ENCODE data around the gene SLC47A1. TPM values are rescaled to one million over a fixed set of nuclear protein-coding genes. Genes with fewer than 3 reads are reported as not detected.
A peak's percentile ranks its signal among the peaks of the same experiment; 100 is the strongest.

SLC47A1 gene
- total RNA-seq, 1 experiment from 2014 or later: 16.1 TPM

- DNase-seq (ENCODE audit: low read depth, low spot score) (no peak), ATAC-seq (peak; percentile 51)
- H3K27ac ChIP-seq (ENCODE audit: low read length): 0 out of 2 replicates have a peak overlapping the region, but pooled peaks have one; percentile 23
- H3K4me3 ChIP-seq (ENCODE audit: low read depth in 2 of 2, low read length in 2 of 2): peak overlapping the region; percentile 64 to 68
- no TSS peak for BruUV-seq (replicated peaks)
- no peak for TF ChIP-seq CTCF (IDR thresholded peaks at IDR 0.05)
- no peak for TF ChIP-seq TCF7L2 (IDR thresholded peaks at IDR 0.05; ENCODE audit: low read depth, low read length)
- H3K36me3 ChIP-seq (ENCODE audit: control insufficient read depth, insufficient read depth, low read length): no peaks in the 10 kb centered on the region
- H3K27me3 ChIP-seq (ENCODE audit: control insufficient read depth, insufficient read depth, low read length): no peaks in the 10 kb centered on the region
- POLR2A ChIA-PET: interaction anchor here (1.1 kb wide), 1 partner anchor 333 kb away, joined by 3 read pairs; no protein-coding TSS in a partner anchor
- CTCF ChIA-PET: interaction anchor here (1.5 kb wide), 1 partner anchor 221 kb away, joined by 3 read pairs; no protein-coding TSS in a partner anchor
- no peaks in the 10 kb centered on the region for H3K9me3 ChIP-seq (ENCODE audit: control insufficient read depth, insufficient read depth, low read depth, low read length)
- in situ Hi-C loops (cut with HindIII; ENCODE audit: low pct_unique_long_range_greater_than_20kb, low sequenced_read_pairs) (no loop called here), intact Hi-C loops (cut with micrococcal nuclease; ENCODE audit: unreplicated experiment) (no loop called here)
- peaks cover 3% of the 10 kb centered on the region; the same call in 1 of the 2 replicates for H3K4me1 ChIP-seq (ENCODE audit: control insufficient read depth, insufficient read depth, low read length)
Observed at GRCh38 chr17:19533036-19533717, 477 bp upstream of the SLC47A1 start.

GRCh38 chr17:19534562-19535149 lies 1.0 kb downstream of the SLC47A1 start:
- intact Hi-C loops (cut with micrococcal nuclease; ENCODE audit: unreplicated experiment) (no loop called here), in situ Hi-C loops (cut with HindIII; ENCODE audit: low pct_unique_long_range_greater_than_20kb, low sequenced_read_pairs) (no loop called here)
- TF ChIP-seq CTCF (IDR thresholded peaks at IDR 0.05) (no peak), POLR2AphosphoS5 (IDR thresholded peaks at IDR 0.05; ENCODE audit: low read depth, low read length) (no peak), REST (IDR thresholded peaks at IDR 0.05; ENCODE audit: insufficient read depth in 1 of 2, low read depth in 2 of 2, low read length in 1 of 2) (no peak), TCF7L2 (IDR thresholded peaks at IDR 0.05; ENCODE audit: low read depth, low read length) (no peak), SIN3A (IDR thresholded peaks at IDR 0.05; ENCODE audit: borderline replicate concordance, insufficient read depth, low read depth, low read length) (no peak)
- ATAC-seq: no peak
- DNase-seq (ENCODE audit: low read depth, low spot score): no peak
- Histone ChIP-seq H3K4me1 (ENCODE audit: control insufficient read depth, insufficient read depth, low read length) (peaks cover 3% of the 10 kb centered on the region; the same call in 1 of the 2 replicates), H3K4me3 (ENCODE audit: low read depth in 2 of 2, low read length in 2 of 2) (peak overlapping the region; percentile 64 to 68), H3K27ac (ENCODE audit: low read length) (peak overlapping the region; percentile 60), H3K36me3 (ENCODE audit: control insufficient read depth, insufficient read depth, low read length) (no peaks in the 10 kb centered on the region), H3K27me3 (ENCODE audit: control insufficient read depth, insufficient read depth, low read length) (no peaks in the 10 kb centered on the region), H3K9me3 (ENCODE audit: control insufficient read depth, insufficient read depth, low read depth, low read length) (no peaks in the 10 kb centered on the region)
- ChIA-PET CTCF (interaction anchor here (1.5 kb wide), 1 partner anchor 219 kb away, joined by 3 read pairs; no protein-coding TSS in a partner anchor), POLR2A (interaction anchor here (0.6 to 0.8 kb wide), 2 partner anchors 113 to 1842 kb away, joined by 3 read pairs; no protein-coding TSS in a partner anchor)
- TSS peak; percentile 77 for BruUV-seq (replicated peaks)
